OCI-LY7 (cell line): Measurements from ENCODE around the gene TCF20.

Experiments used
- EZH2phosphoT487 ChIP-seq: fragments of 200-600 bp; sonication (generic); IDR thresholded peaks from 2 replicates; pipeline ENCODE4 v1.6.1; 2018; ENCODE audit warnings: low read depth, borderline replicate concordance, mild to moderate bottlenecking, mixed run types, antibody characterized with exemption, low read length, moderate library complexity, mixed read lengths
- TF ChIP-seq, protein P1 (sequence below): fragments of 200-600 bp; sonication (generic); conservative IDR thresholded peaks from 2 replicates; pipeline ENCODE4 v1.5.1; 2014; ENCODE audit warnings: mild to moderate bottlenecking, antibody characterized with exemption, low read length, moderate library complexity, mixed read lengths

DNA sequence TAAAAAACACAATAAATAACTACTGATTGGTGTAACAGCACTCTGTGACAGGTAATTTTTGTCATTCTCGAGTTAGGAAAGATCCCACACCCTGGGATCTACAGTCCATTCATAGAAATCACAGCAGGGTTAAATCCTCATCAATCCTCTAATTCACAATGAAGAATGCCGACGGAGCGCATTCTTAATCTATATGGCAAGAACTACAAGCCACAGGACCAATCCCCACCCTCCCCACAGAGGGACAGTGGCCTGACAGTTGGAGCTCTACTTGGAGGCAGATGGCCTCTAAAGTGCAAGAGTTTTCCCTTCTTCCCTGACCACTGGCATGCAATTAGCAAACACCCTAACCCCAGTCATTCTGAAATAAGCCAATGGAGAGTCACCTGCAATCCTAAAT is 34.2 kb downstream of the TCF20 start:
- TF ChIP-seq, protein P1, sequence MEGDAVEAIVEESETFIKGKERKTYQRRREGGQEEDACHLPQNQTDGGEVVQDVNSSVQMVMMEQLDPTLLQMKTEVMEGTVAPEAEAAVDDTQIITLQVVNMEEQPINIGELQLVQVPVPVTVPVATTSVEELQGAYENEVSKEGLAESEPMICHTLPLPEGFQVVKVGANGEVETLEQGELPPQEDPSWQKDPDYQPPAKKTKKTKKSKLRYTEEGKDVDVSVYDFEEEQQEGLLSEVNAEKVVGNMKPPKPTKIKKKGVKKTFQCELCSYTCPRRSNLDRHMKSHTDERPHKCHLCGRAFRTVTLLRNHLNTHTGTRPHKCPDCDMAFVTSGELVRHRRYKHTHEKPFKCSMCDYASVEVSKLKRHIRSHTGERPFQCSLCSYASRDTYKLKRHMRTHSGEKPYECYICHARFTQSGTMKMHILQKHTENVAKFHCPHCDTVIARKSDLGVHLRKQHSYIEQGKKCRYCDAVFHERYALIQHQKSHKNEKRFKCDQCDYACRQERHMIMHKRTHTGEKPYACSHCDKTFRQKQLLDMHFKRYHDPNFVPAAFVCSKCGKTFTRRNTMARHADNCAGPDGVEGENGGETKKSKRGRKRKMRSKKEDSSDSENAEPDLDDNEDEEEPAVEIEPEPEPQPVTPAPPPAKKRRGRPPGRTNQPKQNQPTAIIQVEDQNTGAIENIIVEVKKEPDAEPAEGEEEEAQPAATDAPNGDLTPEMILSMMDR = no peak
- TF ChIP-seq EZH2phosphoT487 = no peak
